RPMI7951 (cell line): Measurements from ENCODE around the gene DZIP1. TPM values are rescaled to one million over a fixed set of nuclear protein-coding genes. Genes with fewer than 3 reads are reported as not detected.

ENCODE experiments used
- DNase-seq: peaks from one replicate; pipeline ENCODE4 v3.0.0-alpha.2; 2012; ENCODE audit warnings: low read depth
- total RNA-seq: library from RNA; depleted of rRNA; stranded (reverse); fragments of >200 nt; shearing (Covaris generic); gene quantifications from 2 replicates; pipeline ENCODE4 v1.2.3, GENCODE V29; 2014

The DZIP1 gene
- total RNA-seq, 1 experiment from 2014 or later: 15.7 TPM

- DNase-seq: no peak
These were observed 1.5 kb downstream of the DZIP1 start for GRCh38 chr13:95642999-95643398.

DNA sequence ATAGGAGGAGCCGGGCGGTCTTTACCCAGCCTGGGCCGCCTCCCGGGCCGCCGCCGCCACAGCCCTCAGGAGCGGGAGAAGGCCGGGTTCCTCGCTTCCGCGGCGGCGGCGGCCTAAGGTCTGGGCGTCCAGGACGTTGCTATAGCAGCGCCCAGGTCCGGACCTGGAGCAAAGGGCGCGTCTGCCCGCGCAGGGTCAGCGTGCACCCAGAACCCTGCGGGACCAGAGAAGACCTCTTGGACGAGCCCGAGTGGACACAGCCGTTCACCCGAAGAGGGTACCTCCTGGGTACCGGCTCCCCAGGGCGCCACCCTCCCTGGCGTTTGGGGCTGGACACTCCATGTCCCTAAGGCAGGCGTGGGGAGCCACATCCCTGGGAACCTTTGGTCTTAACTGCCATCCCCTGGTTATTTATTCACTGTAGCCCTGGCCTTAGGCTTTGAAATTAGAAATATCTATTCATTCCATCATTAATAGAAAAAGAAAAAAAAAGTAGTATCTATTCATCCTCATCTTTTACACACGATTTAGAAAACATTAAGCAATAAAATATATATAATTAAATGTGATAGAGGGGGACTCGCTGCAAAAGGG is 2.4 kb downstream of the DZIP1 start:
- DNase-seq: no peak

DNA sequence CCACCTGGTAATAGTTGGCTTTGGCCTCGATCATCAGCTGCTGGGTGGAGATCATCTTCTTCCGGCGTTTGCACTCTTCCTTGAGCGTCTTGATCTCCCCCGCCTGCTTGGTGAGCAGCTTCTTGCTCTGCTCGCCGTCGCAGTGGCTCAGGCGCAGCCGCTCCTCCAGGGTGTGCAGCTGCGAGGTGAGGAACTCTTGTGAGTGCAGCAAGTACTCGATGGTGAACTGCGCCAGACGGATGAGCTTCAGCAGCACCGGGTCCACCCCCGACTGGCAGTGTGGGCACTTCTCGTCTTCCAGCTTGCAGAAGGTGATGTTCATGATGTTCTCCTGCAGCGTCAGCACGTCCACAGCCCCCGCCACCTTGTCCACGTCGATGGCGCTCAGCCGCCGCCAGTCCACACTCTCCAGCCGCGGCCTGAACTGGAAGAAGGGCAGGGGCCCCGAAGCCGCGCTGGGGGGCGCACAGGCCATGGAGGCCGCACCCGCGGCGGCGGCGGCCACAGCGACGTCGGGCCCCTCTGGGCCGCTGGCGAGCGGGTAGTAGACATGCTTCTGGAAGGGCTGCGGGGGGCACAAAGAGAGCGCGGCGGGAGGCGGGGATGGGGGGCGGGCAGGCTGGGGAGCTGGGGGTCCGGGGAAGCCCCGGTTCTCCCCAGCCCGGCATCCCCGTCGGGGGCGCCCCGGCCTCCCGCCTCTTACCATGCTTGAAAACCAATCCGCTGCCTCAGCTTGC is 3.0 kb downstream of the DZIP1 start:
- no peak for DNase-seq

- DNase-seq: no peak
These were observed 7.7 kb downstream of the DZIP1 start for GRCh38 chr13:95636853-95637252.

- DNase-seq: no peak
These were observed 13.9 kb downstream of the DZIP1 start for GRCh38 chr13:95630593-95630992.

DNA sequence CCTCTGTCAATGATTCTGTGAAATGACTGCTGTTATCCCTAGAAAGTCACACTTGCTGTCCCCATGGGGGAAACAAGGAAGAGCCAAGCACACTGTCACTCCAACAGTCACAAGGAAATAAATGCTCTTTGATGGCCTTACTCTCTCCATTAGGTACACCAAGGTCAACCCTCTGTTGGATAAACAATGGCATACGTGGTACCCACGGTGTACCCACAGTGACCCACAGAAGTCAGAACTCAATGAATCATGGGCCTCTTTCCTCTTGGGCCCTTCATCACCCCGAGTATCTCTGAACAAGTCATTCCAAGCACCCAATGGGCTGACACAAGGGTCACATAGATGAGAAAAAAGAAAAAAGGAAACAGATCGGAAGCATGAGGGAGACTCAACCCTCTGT is 15.4 kb downstream of the DZIP1 start:
- no peak for DNase-seq

DNA sequence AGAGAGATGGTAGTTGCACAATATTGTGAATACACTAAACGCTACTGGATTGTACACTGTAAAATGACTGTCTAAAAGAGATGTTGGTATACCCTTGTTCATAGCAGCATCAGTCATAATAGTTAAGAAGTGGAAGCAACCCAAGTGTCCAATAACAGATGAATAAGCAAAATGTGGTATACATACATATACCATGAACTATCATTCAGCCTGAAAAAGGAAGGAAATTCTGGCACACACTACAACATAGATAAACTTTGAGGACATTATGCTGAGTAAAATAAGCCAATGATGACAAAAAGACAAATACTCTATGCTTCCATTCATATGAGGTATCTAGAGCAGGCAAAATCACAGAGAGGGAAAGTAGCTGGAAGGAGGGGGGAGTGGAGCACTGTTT is 16.0 kb downstream of the DZIP1 start:
- no peak for DNase-seq

DNA sequence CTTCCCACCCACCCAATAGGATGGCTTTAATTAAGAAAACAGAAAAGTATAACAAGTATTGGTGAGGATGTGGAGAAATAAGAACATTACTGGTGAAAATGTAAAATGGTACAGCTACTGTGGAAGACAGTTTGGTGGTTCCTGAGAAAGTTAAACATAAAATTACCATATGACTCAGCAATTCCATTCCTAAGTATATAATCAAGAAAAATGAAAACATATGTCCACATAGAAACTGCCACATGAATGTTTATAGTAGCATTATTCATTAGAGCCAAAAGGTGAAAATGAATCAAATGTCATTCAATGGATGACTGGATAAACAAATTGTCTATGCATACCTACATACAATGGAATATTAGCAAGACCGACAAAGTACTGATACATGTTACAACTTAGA is 16.9 kb downstream of the DZIP1 start:
- peak; percentile 17 for DNase-seq

GRCh38 chr13:95626768-95627167 is 17.7 kb downstream of the DZIP1 start:
- DNase-seq: no peak

- DNase-seq: peak; percentile 38
These were observed 20.5 kb downstream of the DZIP1 start for GRCh38 chr13:95624020-95624419.

DNA sequence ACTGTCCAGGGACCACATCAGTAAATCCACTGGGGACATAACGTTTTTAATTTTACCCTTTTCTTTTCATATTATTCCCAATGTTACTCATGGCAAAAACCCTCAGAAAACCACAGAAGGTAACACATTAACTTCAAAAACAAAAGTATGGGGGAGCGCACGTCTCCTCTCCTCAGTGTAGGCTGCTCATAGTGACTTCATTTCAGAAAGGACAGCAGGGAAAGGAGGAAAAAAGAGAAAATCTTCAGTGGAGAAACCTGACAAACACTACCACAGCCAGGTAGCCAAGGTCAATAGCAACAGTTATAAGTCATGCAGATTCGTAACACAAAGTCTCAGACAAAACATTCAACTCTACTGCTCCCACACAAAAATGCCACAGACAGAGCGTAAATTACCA is 21.4 kb downstream of the DZIP1 start:
- no peak for DNase-seq

DNA sequence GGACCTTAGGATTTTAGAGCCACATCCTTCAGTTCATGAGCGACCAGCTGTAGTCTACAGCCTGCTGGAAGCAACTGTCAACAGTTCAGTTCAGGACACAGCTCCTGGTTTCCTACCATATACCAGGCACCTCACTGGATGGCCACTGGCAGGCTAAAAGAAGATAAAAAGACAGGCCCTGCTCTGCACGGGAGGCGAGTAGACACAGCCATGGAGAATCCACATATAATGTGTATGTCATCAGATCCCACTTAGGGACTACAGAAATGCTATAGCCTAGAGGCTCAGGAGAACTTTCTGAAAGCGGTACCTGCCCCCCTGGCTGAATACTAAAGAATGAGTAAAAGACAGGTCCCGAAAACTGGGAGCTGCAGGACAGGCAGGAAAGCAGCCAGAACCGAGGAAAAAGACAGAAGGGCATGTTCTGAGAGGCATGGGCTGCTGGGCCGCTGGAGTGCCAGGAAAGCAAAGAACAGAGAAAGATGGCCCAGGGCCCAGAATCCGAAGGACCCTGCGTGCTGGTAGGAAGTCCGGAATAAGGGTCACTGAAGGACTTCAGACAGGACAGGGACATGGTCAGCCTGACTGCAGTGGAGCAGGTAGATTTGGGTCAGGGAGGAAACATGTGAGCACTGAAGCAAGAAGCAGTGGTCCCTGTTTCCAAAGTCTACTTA is 23.5 kb downstream of the DZIP1 start:
- DNase-seq: no peak

- DNase-seq: no peak
These were observed 24.3 kb downstream of the DZIP1 start for GRCh38 chr13:95620030-95620824.

DNA sequence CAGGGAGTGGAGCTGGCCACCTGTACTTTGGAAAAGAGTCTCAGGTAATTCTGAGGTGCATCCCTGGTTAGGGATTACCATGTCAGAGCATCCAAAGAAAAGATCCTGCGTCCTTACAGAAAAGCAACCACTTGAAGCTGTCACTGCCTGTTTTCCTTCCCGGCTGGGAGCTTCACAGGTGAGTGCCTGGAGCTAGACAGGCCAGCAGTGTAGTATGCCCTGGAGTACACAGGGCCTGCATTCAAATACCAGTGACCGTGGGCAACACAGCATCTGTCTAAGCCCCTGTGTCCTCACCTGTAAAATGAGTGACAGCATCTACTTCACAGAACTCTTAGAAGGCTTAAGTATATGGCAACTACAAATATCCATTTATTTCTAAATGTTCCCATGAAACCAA is 29.0 kb downstream of the DZIP1 start:
- no peak for DNase-seq

GRCh38 chr13:95614641-95615245 is 29.8 kb downstream of the DZIP1 start:
- DNase-seq: no peak

DNA sequence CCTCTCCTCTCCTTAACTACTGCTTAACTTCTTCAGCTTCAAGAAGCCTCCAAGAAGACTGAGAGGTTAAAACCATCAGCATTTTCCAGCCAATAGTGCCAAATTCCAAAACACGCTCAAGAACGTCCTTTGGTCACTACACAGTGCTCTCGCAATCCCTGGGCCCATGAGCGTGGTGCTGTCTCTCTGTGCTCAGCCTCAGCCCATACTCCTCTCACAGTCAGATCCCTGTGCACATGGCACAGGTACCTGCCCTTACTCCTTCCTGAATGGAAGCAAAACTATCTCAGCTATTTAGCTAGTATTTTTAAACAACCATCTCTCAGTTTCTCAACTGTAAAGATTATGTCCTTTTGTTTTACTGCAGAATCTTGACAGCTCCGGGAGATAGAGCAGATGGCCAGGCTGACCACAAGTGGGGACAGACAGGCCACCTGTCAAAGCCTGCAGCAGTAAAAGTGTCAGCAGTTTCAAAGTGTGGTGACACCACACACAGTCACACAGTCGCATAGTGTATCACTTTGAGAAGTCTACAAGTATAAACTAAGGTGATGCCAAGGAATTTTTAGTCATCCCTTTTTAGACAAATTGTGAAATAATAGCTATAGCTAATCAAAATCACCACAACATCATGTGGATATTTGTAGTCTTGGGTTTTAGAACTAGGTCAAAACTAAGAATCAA is 35.7 kb downstream of the DZIP1 start:
- DNase-seq: no peak

GRCh38 chr13:95607366-95607765 is 37.1 kb downstream of the DZIP1 start:
- peak; percentile 53 for DNase-seq

DNA sequence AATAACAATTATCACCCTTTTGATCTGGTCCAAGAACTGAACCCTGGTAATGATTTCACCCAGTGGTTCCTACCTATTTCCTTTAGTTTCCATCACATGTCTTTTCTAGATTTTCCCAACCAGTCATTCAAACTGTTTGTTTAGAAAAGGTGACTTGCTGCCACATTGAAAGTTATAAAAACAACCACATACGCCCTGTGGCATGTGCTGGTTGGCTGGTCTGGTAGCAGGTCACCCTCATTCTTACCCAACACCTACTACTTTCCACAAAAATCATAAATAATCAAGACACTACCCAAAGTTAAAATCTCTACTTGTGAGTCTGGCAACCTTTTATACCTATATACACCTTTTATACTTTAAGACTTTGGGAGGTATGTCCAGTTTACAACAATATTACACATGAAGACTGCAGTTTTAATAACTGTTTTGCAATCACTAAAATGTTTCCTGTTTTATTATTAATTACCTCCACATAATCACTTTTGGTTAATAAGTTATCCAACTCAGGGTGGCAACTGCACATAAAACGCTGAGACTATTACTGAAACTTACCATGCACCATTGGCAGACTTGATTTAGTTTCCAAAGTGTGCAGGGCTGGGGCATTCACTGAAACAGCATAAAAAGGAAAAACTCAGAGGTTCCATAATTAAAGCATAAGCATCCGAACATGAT is 38.9 kb downstream of the DZIP1 start:
- DNase-seq: no peak

- no peak for DNase-seq
These were observed 40.0 kb downstream of the DZIP1 start for GRCh38 chr13:95604556-95604915.

DNA sequence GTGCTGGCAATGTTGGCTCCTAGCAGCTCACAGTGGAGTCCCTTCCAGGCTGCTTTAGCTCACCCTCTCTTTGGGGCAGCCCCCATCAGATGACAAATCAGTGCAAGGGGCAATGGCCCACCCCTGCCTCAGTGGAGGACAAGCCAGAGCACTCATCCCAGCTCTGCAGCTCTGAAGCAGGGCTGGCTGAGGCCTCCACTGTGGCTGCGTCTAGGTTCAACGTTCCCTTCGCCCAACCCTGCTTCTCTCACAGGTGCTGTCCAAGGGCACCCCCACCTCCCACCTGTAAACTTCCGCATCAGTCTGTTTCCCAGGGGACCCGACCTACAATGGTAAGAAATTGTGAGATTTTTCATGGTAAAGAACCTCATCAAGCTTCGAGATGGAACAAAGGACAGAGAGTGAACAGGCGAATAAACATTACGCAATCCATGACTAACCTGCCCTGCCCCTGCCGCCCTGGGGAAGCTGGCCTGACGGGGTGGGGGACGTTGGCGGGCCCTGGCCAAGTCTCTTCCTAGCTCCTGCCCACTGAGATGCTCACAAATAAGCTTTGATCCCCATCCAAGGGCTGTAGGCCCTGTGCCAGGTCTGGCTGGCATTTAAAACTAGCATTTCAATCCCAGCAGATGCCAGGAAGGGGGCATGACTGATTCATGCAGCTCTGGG is 40.5 kb downstream of the DZIP1 start:
- DNase-seq: peak; percentile 21
